GM12878 (cell line): ENCODE measurements around the gene NPAS3.

Source experiments
- CTCF ChIP-seq, 3 experiments: IDR thresholded peaks in 2 of 3; conservative IDR thresholded peaks in 1 of 3; 2 replicates each; pipeline ENCODE4 v1.5.1; 2011; ENCODE audit warnings: low read depth in 3 of 3, low read length in 3 of 3, mild to moderate bottlenecking in 3 of 3, control low read depth in 2 of 3, moderate library complexity in 2 of 3, inconsistent platforms in 1 of 3, mixed read lengths in 1 of 3; ENCODE audit not compliant: control insufficient read depth in 2 of 3, insufficient read depth in 1 of 3; ENCODE audit errors: extremely low read depth in 1 of 3
- NRF1 ChIP-seq: conservative IDR thresholded peaks from 2 replicates; pipeline ENCODE4 v1.6.1; 2011; ENCODE audit warnings: mild to moderate bottlenecking, low read depth, low read length, improper control_type of control experiment
- PAX5 ChIP-seq: IDR thresholded peaks from 2 replicates; pipeline ENCODE4 v1.6.1; 2011; ENCODE audit warnings: low read depth, low read length, borderline replicate concordance
- TF ChIP-seq, protein P1 (sequence below): IDR thresholded peaks from 2 replicates; pipeline ENCODE4 v1.6.1; 2011; ENCODE audit warnings: low read depth, mild to moderate bottlenecking, low read length, moderate library complexity, borderline replicate concordance; ENCODE audit errors: extremely low read depth

DNA sequence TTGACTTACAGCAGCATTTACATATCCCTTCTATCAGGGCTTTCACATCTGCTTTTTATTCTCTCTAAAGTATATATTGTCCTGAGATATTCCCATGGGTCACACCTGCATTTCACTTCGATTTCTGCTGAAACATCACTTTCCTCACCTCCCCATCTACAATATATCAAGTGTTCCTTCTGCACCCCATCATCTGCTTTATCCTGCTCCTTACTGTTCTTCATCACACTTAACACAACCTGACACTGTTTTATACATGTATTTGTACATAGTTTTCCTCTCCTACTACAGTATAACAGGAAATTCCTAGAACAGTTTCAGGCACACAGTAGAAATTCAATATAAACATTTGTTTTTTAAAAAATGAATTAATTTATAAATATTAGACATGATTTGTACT, 809.1 kb downstream of the NPAS3 start:
- TF ChIP-seq, protein P1, sequence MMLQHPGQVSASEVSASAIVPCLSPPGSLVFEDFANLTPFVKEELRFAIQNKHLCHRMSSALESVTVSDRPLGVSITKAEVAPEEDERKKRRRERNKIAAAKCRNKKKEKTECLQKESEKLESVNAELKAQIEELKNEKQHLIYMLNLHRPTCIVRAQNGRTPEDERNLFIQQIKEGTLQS = no peak
- no peak for TF ChIP-seq CTCF (IDR thresholded peaks at IDR 0.05 in 2 of 3, conservative IDR thresholded peaks at IDR 0.05 in 1 of 3; ENCODE audit: control insufficient read depth in 2 of 3, extremely low read depth in 1 of 3, insufficient read depth in 1 of 3, low read depth in 3 of 3, low read length in 3 of 3)
- no peak for TF ChIP-seq NRF1
- no peak for TF ChIP-seq PAX5
